HL-60 (cell line): ENCODE measurements around the gene FOS.

Experiments used
- CTCF ChIP-seq: IDR thresholded peaks from one replicate; pipeline ENCODE4 v1.5.1; 2011; ENCODE audit warnings: low read length, control low read depth, inconsistent platforms; ENCODE audit not compliant: insufficient read depth
- GABPA ChIP-seq: IDR thresholded peaks from 2 replicates; pipeline ENCODE4 v1.6.1; 2012; ENCODE audit warnings: low read depth
- POLR2AphosphoS5 ChIP-seq: IDR thresholded peaks from 2 replicates; pipeline ENCODE4 v1.6.1; 2012; ENCODE audit warnings: low read depth

- TF ChIP-seq CTCF (no peak), GABPA (no peak), POLR2AphosphoS5 (no peak)
Observed at GRCh38 chr14:75311356-75311755, 32.7 kb downstream of the FOS start.
